Osteocyte (in vitro differentiated cells): Measurements from ENCODE around the gene POR. TPM values are rescaled to one million over a fixed set of nuclear protein-coding genes. Genes with fewer than 3 reads are reported as not detected.
"Not testable (repeated sequence)": the region's sequence is repeated elsewhere in the genome, so short reads cannot be mapped to it uniquely, and the experiment has no call there.

Experiments
- DNase-seq: peaks from one replicate; pipeline ENCODE4 v3.0.0; 2021; ENCODE audit warnings: mixed read lengths; ENCODE audit not compliant: unreplicated experiment; ENCODE audit errors: extremely low spot score
- H3K27ac Mint-ChIP-seq: one replicate; pipeline ENCODE4 v1.8.0; 2021; ENCODE audit warnings: mild to moderate bottlenecking, mixed read lengths; ENCODE audit not compliant: unreplicated experiment
- H3K27me3 Mint-ChIP-seq: one replicate; pipeline ENCODE4 v1.8.0; 2021; ENCODE audit warnings: mixed read lengths; ENCODE audit not compliant: unreplicated experiment
- H3K36me3 Mint-ChIP-seq: one replicate; pipeline ENCODE4 v1.8.0; 2021; ENCODE audit warnings: mixed read lengths; ENCODE audit not compliant: unreplicated experiment
- H3K4me1 Mint-ChIP-seq: one replicate; pipeline ENCODE4 v1.8.0; 2021; ENCODE audit warnings: mixed read lengths; ENCODE audit not compliant: unreplicated experiment
- H3K4me3 Mint-ChIP-seq: one replicate; pipeline ENCODE4 v1.8.0; 2021; ENCODE audit warnings: mild to moderate bottlenecking, moderate library complexity, mixed read lengths; ENCODE audit not compliant: unreplicated experiment
- H3K9me3 Mint-ChIP-seq: one replicate; pipeline ENCODE4 v1.8.0; 2021; ENCODE audit warnings: mixed read lengths; ENCODE audit not compliant: unreplicated experiment
- CTCF ChIP-seq: fragments of 200-600 bp; sonication (generic); IDR thresholded peaks from 2 replicates; pipeline ENCODE4 v1.5.0; 2021; ENCODE audit warnings: antibody characterized with exemption, mild to moderate bottlenecking, moderate library complexity
- total RNA-seq: library from RNA; stranded (reverse); gene quantifications from 2 replicates; pipeline ENCODE4 v1.2.1, GENCODE V29; 2021

Gene POR
- total RNA-seq, 1 donor from 2014 or later = 62.1 TPM

GRCh38 chr7:75881436-75882095, 33.4 kb upstream of the POR start:
- H3K27ac Mint-ChIP-seq = no peak overlapping the region

GRCh38 chr7:75883265-75883824, 31.6 kb upstream of the POR start:
- Mint-ChIP-seq H3K36me3 (peaks cover 29% of the 10 kb centered on the region), H3K4me1 (peaks cover 15% of the 10 kb centered on the region)
- H3K27ac Mint-ChIP-seq, H3K9me3 Mint-ChIP-seq, H3K4me3 Mint-ChIP-seq, DNase-seq, H3K27me3 Mint-ChIP-seq: not testable (repeated sequence)

More at GRCh38 chr7:75881436-75882095, 33.4 kb upstream of the POR start:
- H3K36me3 Mint-ChIP-seq = peaks cover 23% of the 10 kb centered on the region
- no peak overlapping the region for H3K4me3 Mint-ChIP-seq
- peak; percentile 21 for TF ChIP-seq CTCF
- DNase-seq = no peak
- H3K27me3 Mint-ChIP-seq = no peaks in the 10 kb centered on the region
- H3K4me1 Mint-ChIP-seq = peaks cover 18% of the 10 kb centered on the region
- H3K9me3 Mint-ChIP-seq = no peaks in the 10 kb centered on the region

- Mint-ChIP-seq H3K36me3 (peaks cover 33% of the 10 kb centered on the region), H3K9me3 (no peaks in the 10 kb centered on the region), H3K27me3 (no peaks in the 10 kb centered on the region), H3K4me3 (no peak overlapping the region), H3K27ac (no peak overlapping the region), H3K4me1 (peaks cover 18% of the 10 kb centered on the region)
- no peak for TF ChIP-seq CTCF
- DNase-seq = no peak
Observed at GRCh38 chr7:75884476-75884875, 30.5 kb upstream of the POR start.

GRCh38 chr7:75885036-75885435, 29.9 kb upstream of the POR start:
- Mint-ChIP-seq H3K27me3 (no peaks in the 10 kb centered on the region), H3K27ac (no peak overlapping the region), H3K4me3 (no peak overlapping the region), H3K36me3 (peaks cover 33% of the 10 kb centered on the region), H3K9me3 (no peaks in the 10 kb centered on the region), H3K4me1 (peaks cover 16% of the 10 kb centered on the region)
- no peak for TF ChIP-seq CTCF
- DNase-seq = no peak

- Mint-ChIP-seq H3K36me3 (peaks cover 21% of the 10 kb centered on the region), H3K4me3 (no peak overlapping the region), H3K27me3 (no peaks in the 10 kb centered on the region), H3K27ac (no peak overlapping the region), H3K4me1 (peaks cover 12% of the 10 kb centered on the region), H3K9me3 (no peaks in the 10 kb centered on the region)
- no peak for DNase-seq
- TF ChIP-seq CTCF = no peak
Observed at GRCh38 chr7:75887669-75888369, 27.1 kb upstream of the POR start.
